Neural progenitor cell (in vitro differentiated cells): ENCODE data around the gene GLIPR1.
"Not testable (repeated sequence)": the region's sequence is repeated elsewhere in the genome, so short reads cannot be mapped to it uniquely, and the experiment has no call there.

Experiments used
- EZH2 ChIP-seq: fragments of 200-600 bp; sonication (generic); IDR thresholded peaks from 2 replicates; pipeline ENCODE4 v1.6.1; 2017; ENCODE audit warnings: antibody characterized with exemption, mild to moderate bottlenecking, moderate library complexity
- EZH2phosphoT487 ChIP-seq: fragments of 200-600 bp; sonication (generic); IDR thresholded peaks from 2 replicates; pipeline ENCODE4 v1.6.1; 2017; ENCODE audit warnings: antibody characterized with exemption
- TF ChIP-seq, protein P1 (sequence below): fragments of 200-600 bp; sonication (generic); IDR thresholded peaks from 2 replicates; pipeline ENCODE4 v1.5.1; 2017; ENCODE audit warnings: antibody characterized with exemption, mild to moderate bottlenecking

DNA sequence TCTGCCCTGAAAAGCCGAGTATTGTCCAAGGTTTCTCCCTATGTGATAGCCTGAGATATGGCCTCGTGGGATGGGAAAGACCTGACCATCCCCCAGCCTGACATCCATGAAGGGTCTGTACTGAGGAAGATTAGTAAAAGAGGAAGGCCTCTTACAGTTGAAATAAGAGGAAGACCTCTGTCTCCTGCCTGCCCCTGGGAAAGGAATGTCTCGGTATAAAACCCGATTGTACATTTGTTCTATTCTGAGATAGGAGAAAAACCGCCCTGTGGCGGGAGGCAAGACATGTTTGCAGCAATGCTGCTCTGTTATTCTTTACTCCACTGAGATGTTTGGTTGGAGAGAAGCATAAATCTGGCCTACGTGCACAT, 35.4 kb upstream of the GLIPR1 start:
- not testable (repeated sequence) for TF ChIP-seq EZH2, EZH2phosphoT487
- TF ChIP-seq, protein P1, sequence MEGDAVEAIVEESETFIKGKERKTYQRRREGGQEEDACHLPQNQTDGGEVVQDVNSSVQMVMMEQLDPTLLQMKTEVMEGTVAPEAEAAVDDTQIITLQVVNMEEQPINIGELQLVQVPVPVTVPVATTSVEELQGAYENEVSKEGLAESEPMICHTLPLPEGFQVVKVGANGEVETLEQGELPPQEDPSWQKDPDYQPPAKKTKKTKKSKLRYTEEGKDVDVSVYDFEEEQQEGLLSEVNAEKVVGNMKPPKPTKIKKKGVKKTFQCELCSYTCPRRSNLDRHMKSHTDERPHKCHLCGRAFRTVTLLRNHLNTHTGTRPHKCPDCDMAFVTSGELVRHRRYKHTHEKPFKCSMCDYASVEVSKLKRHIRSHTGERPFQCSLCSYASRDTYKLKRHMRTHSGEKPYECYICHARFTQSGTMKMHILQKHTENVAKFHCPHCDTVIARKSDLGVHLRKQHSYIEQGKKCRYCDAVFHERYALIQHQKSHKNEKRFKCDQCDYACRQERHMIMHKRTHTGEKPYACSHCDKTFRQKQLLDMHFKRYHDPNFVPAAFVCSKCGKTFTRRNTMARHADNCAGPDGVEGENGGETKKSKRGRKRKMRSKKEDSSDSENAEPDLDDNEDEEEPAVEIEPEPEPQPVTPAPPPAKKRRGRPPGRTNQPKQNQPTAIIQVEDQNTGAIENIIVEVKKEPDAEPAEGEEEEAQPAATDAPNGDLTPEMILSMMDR = not testable (repeated sequence)
